NCI-H524 (cell line): ENCODE measurements around the gene PTPRB.
A peak's percentile ranks its signal among the peaks of the same experiment; 100 is the strongest.

Experiments used
- DNase-seq, 2 experiments: peaks; one replicate each; lab custom pipeline; 2025; lab: John Stamatoyannopoulos, UW

The PTPRB gene

GRCh38 chr12:70592664-70593063, 44.6 kb downstream of the PTPRB start:
- DNase-seq = no peak

- no peak for DNase-seq
These were observed 46.5 kb downstream of the PTPRB start for GRCh38 chr12:70590549-70591226.

- DNase-seq = peak in 1 of 2 experiments; percentile 41
These were observed 47.2 kb downstream of the PTPRB start for GRCh38 chr12:70590051-70590450.

- no peak for DNase-seq
These were observed 52.9 kb downstream of the PTPRB start for GRCh38 chr12:70584332-70584731.

GRCh38 chr12:70583251-70583650, 54.0 kb downstream of the PTPRB start:
- DNase-seq = no peak

GRCh38 chr12:70581208-70581607, 56.0 kb downstream of the PTPRB start:
- DNase-seq = no peak

GRCh38 chr12:70577283-70577634, 60.0 kb downstream of the PTPRB start:
- no peak for DNase-seq

GRCh38 chr12:70576341-70577282, 60.6 kb downstream of the PTPRB start:
- peak; percentile 53 to 80 for DNase-seq

GRCh38 chr12:70571705-70572268, 65.4 kb downstream of the PTPRB start:
- DNase-seq = no peak

GRCh38 chr12:70571029-70571428, 66.2 kb downstream of the PTPRB start:
- DNase-seq = no peak

GRCh38 chr12:70561550-70561949, 75.7 kb downstream of the PTPRB start:
- DNase-seq = no peak

- DNase-seq = no peak
These were observed 76.6 kb downstream of the PTPRB start for GRCh38 chr12:70560671-70561070.

GRCh38 chr12:70559390-70559789, 77.8 kb downstream of the PTPRB start:
- no peak for DNase-seq

GRCh38 chr12:70557583-70558191, 79.5 kb downstream of the PTPRB start:
- DNase-seq = no peak

- no peak for DNase-seq
These were observed 80.9 kb downstream of the PTPRB start for GRCh38 chr12:70556179-70556869.

- no peak for DNase-seq
These were observed 82.1 kb downstream of the PTPRB start for GRCh38 chr12:70555081-70555480.

- DNase-seq = no peak
These were observed 83.8 kb downstream of the PTPRB start for GRCh38 chr12:70553391-70553859.

GRCh38 chr12:70551731-70552130, 85.5 kb downstream of the PTPRB start:
- no peak for DNase-seq

- no peak for DNase-seq
These were observed 87.0 kb downstream of the PTPRB start for GRCh38 chr12:70550180-70550577.

GRCh38 chr12:70549340-70550179, 87.7 kb downstream of the PTPRB start:
- no peak for DNase-seq

GRCh38 chr12:70543444-70543843, 93.8 kb downstream of the PTPRB start:
- DNase-seq = no peak
